Hematopoietic multipotent progenitor cell treated with erythropoietin and hydrocortisone succinate and interleukin-3 and kit ligand, for 8 days (in vitro differentiated cells): ENCODE data around the gene AJUBA.

Experiments used
- DNase-seq: peaks from one replicate; pipeline ENCODE4 v3.0.0-alpha.2; 2015

AJUBA gene

DNA sequence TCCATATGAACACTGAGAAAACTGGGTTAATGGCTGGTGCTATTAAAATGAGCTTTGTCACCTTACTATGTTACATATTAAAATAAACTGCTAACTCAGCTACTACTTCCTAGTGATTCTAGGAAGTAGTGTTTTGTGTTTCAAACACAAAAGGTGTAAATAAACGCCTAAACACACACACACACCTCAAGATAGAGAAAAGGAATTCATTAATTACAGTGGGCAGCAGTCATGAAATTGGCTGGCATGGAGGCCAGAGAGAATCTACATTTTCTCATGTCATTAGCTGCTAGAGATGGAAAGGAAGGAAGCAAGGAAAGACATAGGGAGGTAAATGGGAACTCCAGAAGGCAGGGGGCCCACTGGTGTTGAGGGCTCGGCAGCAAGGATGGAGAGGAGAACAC is 52.4 kb downstream of the AJUBA start:
- DNase-seq: no peak

DNA sequence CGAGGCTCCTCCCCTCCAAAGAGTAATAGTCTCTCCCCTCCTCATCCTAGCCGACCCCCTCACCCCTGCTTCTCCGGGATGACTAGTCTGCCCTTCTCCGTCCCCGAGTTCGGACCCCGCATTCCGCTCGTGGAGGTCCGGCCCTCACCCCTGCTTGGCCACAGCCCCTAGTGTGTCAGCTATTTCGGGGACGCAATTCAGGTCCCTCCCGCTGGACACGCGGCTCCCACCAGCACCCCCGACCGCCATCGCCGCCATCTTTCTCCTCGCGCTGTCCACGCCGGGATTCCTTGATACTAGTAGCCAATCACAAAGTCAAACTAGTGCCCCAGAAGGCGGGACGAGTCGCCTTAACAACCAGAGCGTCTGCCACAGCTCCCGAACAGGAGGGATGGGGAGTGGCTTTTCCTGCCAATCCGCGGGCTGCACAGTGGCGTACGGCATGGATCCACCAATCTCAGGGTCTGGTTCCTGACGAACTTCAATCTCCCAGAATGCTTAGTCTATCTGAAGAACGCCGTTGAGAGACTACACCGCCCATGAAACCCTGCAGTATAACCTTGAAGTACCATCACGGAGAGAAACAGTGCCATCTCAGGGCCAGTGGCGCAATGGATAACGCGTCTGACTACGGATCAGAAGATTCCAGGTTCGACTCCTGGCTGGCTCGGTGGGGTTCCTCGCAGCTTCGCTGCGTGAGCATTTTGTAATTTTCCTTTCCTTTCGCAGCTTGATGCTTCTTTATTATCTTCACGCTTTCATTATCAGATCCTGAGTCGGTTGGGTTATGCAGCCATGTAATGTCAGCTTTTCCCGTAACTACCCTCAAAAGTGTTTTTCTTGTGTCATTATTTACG is 53.0 kb downstream of the AJUBA start, which contains the start of gene PRMT5:
PRMT5 (minus strand) TSS at position 273 of the 857 bp plus-strand sequence; CDS start at position 258, 15 bp downstream.
- DNase-seq: peak; percentile 100

DNA sequence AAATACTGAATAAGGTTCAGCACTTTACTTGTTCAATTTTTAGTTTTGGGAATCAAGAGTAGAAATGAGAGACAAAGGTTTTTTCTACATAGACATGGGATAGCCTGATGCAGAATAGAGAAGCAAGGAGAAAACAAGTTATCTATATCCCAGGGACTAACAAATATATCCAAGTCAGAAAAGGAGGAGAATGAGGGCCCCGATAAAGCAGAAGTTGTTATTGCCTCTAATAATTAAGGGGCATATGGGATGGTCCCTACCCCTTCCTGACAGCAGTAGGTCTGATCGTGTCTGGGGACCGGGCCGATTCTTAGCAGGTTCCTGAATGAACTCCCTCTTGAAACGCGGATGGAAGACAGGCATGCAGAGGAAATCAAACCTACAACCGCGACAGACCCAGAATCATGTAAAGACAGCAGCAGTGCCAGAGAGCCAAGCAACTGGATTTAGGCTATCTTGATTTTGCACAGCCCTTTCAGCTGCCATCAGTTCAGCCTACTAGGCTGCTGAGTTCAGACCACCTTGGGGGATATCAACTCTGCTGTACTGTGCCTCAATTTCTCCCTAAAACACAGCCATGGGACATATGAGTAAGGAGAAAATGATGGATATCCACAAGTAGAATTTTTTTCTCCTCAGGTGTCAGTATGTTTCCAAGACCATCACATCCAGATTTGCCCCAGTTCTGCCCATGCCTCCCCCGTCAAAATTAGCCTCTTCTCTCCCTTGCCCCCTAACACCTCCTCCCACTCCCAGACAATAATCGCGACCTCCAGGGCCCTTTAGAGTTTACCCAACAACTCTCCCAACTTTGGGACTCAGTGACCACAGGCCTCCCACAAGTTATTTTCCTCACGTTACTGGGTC is 53.9 kb downstream of the AJUBA start:
- DNase-seq: peak; percentile 40

DNA sequence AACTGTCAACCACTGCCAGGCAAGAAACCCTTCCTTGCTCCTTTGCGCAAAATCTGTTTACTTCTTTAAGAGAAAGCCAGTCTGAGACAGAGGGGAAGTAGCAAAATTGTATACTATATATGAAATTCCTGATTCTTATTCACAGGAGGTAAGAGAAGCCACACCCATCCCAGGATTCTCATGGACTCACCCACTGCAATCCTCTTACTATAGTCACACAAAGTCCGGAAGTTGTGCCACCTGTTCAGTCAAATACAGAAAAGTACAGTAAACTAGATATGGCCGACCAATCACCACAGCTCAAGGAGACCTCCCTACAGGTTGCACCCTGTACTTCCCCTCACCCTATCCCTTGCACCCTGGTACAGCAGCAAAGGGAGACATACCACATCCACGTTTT is 56.0 kb downstream of the AJUBA start:
- DNase-seq: no peak

DNA sequence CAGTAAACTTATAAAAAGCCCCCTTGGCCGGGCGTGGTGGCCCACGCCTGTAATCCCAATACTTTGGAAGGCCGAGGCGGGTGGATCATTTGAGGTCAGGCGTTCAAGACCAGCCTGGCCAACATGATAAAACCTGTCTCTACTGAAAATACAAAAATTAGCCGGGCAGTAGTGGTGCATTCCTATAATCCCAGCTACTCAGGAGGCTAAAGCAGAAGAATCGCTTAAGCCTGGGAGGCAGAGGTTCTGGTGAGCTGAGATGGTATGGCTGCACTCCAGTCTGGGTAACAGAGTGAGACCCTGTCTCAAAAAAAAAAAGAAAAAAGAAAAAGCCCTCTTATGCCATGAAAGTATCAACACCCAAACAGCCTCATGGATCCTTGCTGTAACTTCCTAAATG is 56.8 kb downstream of the AJUBA start:
- DNase-seq: no peak

DNA sequence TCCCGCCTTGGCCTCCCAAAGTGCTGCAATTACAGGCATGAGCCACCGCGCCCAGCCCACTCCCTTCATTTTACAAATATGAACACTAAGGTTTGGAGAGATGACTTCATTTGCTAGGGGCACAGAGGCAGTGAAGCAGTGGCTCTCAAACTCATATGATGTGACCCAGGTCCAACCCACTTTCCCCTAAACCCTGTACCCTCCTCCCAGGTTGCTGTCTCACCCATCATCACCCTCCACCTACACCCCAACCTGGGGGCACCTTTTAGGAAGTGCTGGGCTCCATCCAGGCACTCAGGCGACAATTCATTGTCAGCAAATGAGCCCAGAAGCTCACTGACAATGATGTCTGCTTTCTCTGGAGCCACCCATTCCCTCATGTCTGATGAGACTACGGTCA is 58.6 kb downstream of the AJUBA start:
- DNase-seq: no peak

DNA sequence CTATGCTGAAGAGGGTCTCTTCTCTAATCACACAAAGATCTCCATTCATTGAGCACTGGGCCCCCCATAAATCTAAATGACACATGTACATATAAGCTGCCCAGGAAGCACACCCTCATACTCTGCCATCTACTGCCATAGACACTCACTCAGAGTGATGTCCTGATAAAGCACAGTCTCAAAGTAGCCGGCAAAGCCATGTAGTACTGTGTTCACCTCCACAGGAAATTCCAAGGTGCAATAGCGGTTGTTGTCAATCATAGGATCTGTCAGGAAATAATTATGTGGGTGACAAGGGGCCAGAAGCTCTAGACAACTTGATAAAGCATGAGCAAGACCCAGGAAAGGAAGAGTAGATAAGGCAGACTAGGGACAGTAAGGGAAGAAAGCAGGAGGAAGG is 60.1 kb downstream of the AJUBA start:
- DNase-seq: no peak
